Stomach (tissue), 4 donors: ENCODE measurements around the gene UCK2.

Experiments used
- EP300 ChIP-seq: sonication (generic); formaldehyde crosslinking; IDR thresholded peaks from one replicate; pipeline ENCODE4 v1.6.1; 2017; ENCODE audit warnings: antibody characterized with exemption
- POLR2A ChIP-seq, 4 donors: fragments of 450-650 bp; IDR thresholded peaks; one replicate each; pipeline ENCODE4 v1.6.1; 2016; ENCODE audit warnings: antibody characterized with exemption in 4 of 4, control low read depth in 2 of 4, mild to moderate bottlenecking in 1 of 4, moderate library complexity in 1 of 4
- POLR2AphosphoS5 ChIP-seq, 3 donors: sonication (generic); formaldehyde crosslinking; IDR thresholded peaks; one replicate each; pipeline ENCODE4 v1.6.1; 2016; ENCODE audit warnings: antibody characterized with exemption in 3 of 3
- TF ChIP-seq, protein P1 (sequence below), 7 experiments: fragments of 450-650 bp in 4 of 7; fragments of 200-600 bp in 3 of 7; sonication (generic) in 3 of 7; IDR thresholded peaks; one replicate each; pipeline ENCODE4 v1.5.1; 2016 to 2019; ENCODE audit warnings: antibody characterized with exemption in 7 of 7, control low read depth in 2 of 7, mild to moderate bottlenecking in 1 of 7

DNA sequence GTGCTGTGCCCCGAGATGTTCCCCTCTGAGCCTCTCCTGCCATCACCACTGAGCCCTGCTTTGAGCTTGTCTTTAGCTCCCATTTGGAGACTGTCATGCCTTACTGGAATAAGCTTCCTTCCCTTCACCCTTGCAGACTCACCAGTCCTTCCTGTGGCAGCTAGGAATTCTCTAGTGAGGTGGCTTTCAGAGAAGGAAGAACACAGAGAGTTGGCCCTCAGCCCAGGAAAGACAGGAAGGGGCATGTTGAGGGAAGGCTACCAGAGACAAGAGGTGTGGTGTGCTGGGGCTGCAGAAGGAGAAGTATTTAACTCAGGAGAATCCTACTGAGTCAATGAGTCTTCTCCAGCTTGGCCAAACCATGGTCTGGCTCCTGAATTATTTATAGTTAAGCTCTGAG is 76.3 kb downstream of the UCK2 start:
- peak in 1 of 3 donors; percentile 34 for TF ChIP-seq POLR2AphosphoS5 (IDR thresholded peaks at IDR 0.05)
- TF ChIP-seq, protein P1, sequence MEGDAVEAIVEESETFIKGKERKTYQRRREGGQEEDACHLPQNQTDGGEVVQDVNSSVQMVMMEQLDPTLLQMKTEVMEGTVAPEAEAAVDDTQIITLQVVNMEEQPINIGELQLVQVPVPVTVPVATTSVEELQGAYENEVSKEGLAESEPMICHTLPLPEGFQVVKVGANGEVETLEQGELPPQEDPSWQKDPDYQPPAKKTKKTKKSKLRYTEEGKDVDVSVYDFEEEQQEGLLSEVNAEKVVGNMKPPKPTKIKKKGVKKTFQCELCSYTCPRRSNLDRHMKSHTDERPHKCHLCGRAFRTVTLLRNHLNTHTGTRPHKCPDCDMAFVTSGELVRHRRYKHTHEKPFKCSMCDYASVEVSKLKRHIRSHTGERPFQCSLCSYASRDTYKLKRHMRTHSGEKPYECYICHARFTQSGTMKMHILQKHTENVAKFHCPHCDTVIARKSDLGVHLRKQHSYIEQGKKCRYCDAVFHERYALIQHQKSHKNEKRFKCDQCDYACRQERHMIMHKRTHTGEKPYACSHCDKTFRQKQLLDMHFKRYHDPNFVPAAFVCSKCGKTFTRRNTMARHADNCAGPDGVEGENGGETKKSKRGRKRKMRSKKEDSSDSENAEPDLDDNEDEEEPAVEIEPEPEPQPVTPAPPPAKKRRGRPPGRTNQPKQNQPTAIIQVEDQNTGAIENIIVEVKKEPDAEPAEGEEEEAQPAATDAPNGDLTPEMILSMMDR (IDR thresholded peaks at IDR 0.05) = no peak
- TF ChIP-seq POLR2A (IDR thresholded peaks at IDR 0.05) = no peak
- no peak for TF ChIP-seq EP300
